ENCODE measurements around the gene UNG. TPM values are rescaled to one million over a fixed set of nuclear protein-coding genes. Genes with fewer than 3 reads are reported as not detected.

Gene UNG
- 8.4 and 9.9 TPM in 2 replicates for total RNA-seq

GRCh38 chr12:109097435-109098182 is at the start of gene UNG:
TSS of gene UNG (plus strand) at chr12:109097597. CDS start at chr12:109097680, 83 bp downstream.

DNA sequence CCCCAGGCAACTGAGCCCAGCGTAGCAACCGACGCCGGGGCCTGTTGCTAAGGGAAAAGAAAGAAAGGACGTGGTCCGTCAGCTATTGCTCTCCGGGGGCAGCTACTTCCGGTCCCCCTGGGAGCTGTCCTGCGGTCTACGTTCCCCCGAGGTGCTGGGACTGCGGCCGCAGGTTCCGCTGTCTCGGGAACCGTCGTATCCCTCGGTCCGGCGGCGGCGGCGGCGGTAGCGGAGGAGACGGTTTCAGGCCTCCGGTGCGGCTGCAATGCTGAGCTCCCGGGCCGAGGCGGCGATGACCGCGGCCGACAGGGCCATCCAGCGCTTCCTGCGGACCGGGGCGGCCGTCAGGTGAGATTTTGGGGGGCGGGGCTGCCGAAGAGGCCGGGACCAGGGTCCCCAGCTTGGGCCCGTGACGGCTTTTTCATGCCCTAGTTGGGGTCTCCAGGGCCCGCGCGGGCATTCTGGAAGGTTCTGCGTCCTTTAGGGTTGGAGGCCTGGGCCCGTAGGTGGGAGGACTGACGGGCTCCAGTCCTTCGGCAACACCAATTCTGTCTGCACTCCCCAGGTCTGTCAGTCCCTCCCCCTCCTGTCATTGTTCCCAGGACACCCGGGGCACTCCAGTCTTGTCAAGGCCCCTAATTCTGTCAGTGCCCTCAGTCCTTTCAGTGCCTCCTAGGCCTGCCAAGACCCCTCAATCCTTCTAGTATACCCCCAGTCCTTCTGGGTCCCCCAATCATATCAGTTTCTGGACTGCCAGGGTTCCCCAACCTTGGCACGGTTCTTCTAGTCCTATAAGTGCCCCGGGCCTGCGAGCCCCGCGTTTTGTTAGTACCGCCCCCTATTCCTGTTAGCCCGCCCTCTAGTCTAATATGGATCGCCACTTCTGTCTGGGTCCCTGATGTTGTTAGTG is 44.7 kb upstream of the UNG start, which contains the start of gene USP30:
USP30 (plus strand) TSS at position 163 of the 910 bp plus-strand sequence; CDS start at position 266, 103 bp downstream.

GRCh38 chr12:109093022-109093918 is 4.1 kb upstream of the UNG start, which contains the start of gene ALKBH2:
TSS of gene ALKBH2 (minus strand) at chr12:109093472. CDS start at chr12:109092786, 686 bp downstream.

DNA sequence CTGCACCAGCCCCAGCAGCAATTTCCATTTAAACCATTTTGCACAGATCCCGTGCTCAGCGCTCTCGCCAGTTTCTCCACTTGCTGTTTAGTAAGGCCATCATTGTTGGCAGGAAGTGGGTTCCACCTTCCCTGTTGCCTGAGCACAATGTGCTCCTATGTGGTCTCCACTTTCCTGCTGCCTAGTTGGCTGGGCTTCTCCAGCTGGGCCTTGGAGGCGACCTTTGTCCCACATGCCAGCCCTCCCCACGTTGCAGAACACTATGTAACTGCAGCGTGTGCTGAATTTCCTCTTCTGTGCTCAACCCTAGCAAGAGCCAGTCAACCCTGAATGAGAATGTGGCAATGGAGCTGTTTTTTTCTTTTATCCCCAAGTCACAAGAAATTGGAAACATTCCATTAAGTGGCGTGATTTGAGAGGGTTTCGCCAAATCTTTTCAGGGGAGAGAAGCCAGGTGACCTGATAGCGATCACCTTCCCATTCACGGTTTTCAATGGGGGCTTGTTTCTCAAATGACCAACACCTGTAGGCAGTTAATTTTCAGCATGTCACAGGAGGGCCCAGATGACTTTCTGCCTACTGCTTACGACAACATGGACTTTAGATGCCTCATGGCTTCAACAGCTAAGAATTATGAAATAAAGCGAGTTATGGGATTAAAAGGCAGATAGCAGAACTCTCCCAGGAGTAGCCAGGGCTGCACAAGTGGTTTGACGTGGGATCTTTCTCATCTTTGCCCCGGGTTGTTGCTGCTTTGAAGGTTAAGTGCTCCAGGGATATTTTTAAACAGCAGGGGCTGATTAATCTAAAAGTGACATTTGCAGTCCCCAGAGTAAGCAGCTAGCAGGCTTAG is 18.6 kb downstream of the UNG start, which contains the start of gene ACACB:
ACACB (plus strand) TSS at position 830 of the 853 bp plus-strand sequence. CDS start 22,819 bp downstream, outside the sequence.

Other genes with a start within 250 kb of the UNG start
- 17.2 and 17.5 TPM in 2 replicates for gene SSH1, start 240.0 kb upstream of the UNG start, total RNA-seq
- gene DAO, start 217.5 kb upstream of the UNG start, total RNA-seq, result not detected in 2 replicates
- gene SVOP, start 76.5 kb upstream of the UNG start, total RNA-seq, result not detected in 2 replicates
- gene USP30, start 45.0 kb upstream of the UNG start, total RNA-seq, result 4.2 and 14.3 TPM in 2 replicates
- 11.4 and 12.3 TPM in 2 replicates for gene ALKBH2, start 4.1 kb upstream of the UNG start, total RNA-seq
- 0.90 and 0.97 TPM in 2 replicates for gene ACACB, start 19.0 kb downstream of the UNG start, total RNA-seq
- gene FOXN4, start 211.7 kb downstream of the UNG start, total RNA-seq, result not detected in 2 replicates